ENCODE data around the gene CREB5. TPM values are rescaled to one million over a fixed set of nuclear protein-coding genes. Genes with fewer than 3 reads are reported as not detected.

Gene CREB5
- total RNA-seq, 1 donor from 2014 or later, result 0.80 TPM

DNA sequence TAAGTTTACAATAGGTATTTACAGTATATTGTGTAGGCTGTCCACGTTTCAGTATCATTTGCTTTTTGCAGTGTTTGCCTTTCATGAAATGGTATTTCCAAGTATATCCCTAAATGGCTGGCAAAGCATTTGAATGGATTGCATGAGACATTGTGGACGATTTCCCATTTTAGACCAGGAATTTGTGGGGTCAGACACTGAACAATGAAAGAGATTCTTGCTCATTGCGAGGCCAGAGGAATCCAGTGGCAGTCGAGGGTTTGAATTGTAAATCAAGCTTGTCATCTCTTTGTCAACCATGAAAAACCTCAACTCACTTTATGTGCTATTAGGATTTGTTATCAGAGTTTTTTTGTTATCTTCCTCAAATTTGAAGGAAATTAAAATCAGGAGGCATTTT is 70.8 kb downstream of the CREB5 start:
- intact Hi-C loops (cut with micrococcal nuclease), result no loop called here

GRCh38 chr7:28483908-28484605 is 71.7 kb downstream of the CREB5 start:
- H3K36me3 Mint-ChIP-seq (ENCODE audit: low read depth), result no peaks in the 10 kb centered on the region
- intact Hi-C loops (cut with micrococcal nuclease), result no loop called here
- no peak for ATAC-seq (ENCODE audit: low read depth)
- no peak for TF ChIP-seq CTCF (IDR thresholded peaks at IDR 0.05)
- H3K27ac Mint-ChIP-seq, result no peak overlapping the region
- no peak overlapping the region for H3K4me3 Mint-ChIP-seq
- ChIA-PET CTCF (no interaction called here), POLR2A (no interaction called here)
- peaks cover 17% of the 10 kb centered on the region for H3K4me1 Mint-ChIP-seq
- H3K27me3 Mint-ChIP-seq, result peaks cover 2% of the 10 kb centered on the region
- DNase-seq, result no peak
- no peaks in the 10 kb centered on the region for H3K9me3 Mint-ChIP-seq

More for the DNA sequence above, 70.8 kb downstream of the CREB5 start:
- no peak for TF ChIP-seq CTCF (IDR thresholded peaks at IDR 0.05)
- H3K4me1 Mint-ChIP-seq, result peaks cover 14% of the 10 kb centered on the region
- H3K27ac Mint-ChIP-seq, result no peak overlapping the region
- H3K4me3 Mint-ChIP-seq, result no peak overlapping the region
- no peaks in the 10 kb centered on the region for H3K36me3 Mint-ChIP-seq (ENCODE audit: low read depth)
- POLR2A ChIA-PET, result no interaction called here
- DNase-seq (no peak), ATAC-seq (ENCODE audit: low read depth) (no peak)
- H3K27me3 Mint-ChIP-seq, result peaks cover 2% of the 10 kb centered on the region
- CTCF ChIA-PET, result no interaction called here
- no peaks in the 10 kb centered on the region for H3K9me3 Mint-ChIP-seq

GRCh38 chr7:28484606-28484935 is 72.3 kb downstream of the CREB5 start:
- H3K27ac Mint-ChIP-seq, result no peak overlapping the region
- POLR2A ChIA-PET, result no interaction called here
- no peaks in the 10 kb centered on the region for H3K9me3 Mint-ChIP-seq
- H3K4me1 Mint-ChIP-seq, result peaks cover 17% of the 10 kb centered on the region
- no peak for DNase-seq
- H3K27me3 Mint-ChIP-seq, result peaks cover 2% of the 10 kb centered on the region
- no peak for ATAC-seq (ENCODE audit: low read depth)
- TF ChIP-seq CTCF (IDR thresholded peaks at IDR 0.05), result no peak
- no peaks in the 10 kb centered on the region for H3K36me3 Mint-ChIP-seq (ENCODE audit: low read depth)
- H3K4me3 Mint-ChIP-seq, result no peak overlapping the region
- CTCF ChIA-PET, result no interaction called here
- intact Hi-C loops (cut with micrococcal nuclease), result no loop called here

GRCh38 chr7:28487487-28487886 is 75.2 kb downstream of the CREB5 start:
- Mint-ChIP-seq H3K27me3 (peaks cover 7% of the 10 kb centered on the region), H3K27ac (no peak overlapping the region), H3K4me3 (no peak overlapping the region), H3K36me3 (ENCODE audit: low read depth) (no peaks in the 10 kb centered on the region), H3K4me1 (peaks cover 4% of the 10 kb centered on the region), H3K9me3 (no peaks in the 10 kb centered on the region)
- ATAC-seq (ENCODE audit: low read depth) (no peak), DNase-seq (no peak)
- ChIA-PET CTCF (no interaction called here), POLR2A (no interaction called here)
- intact Hi-C loops (cut with micrococcal nuclease), result no loop called here
- no peak for TF ChIP-seq CTCF (IDR thresholded peaks at IDR 0.05)

DNA sequence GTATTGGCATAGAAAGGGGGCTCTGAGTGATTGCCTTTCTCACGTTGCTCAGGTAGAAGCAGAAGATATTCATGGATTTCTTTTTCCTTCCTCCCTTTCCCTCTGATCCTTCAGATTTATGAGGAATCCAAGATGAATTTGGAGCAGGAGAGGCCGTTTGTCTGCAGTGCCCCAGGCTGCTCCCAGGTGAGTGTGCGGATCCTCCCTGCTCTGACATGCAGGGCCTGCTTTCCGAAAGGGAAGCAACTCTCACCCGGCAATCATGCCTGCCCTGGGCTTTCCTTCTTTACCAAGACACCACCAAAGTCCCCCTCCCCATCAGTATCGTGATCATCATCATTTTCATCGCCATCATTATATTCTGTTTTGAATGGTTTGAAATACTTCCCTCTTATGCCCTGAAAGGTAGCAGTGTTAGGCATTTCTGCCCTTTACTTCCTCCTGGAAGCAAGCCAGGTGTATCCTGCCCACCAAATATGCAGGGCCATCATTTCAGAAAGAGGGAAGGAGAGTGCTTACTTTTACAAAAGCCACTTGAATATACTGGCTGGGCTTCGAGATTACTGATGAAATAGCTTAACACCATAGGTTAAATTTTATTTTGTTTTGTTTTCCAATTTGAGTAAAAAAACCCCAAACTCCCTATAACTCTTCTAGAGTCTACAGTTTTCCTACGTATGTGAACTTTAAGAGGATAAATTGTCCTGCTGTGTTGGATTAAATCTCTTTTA is 75.9 kb downstream of the CREB5 start:
- ChIA-PET CTCF (no interaction called here), POLR2A (no interaction called here)
- Mint-ChIP-seq H3K4me1 (peaks cover 4% of the 10 kb centered on the region), H3K27me3 (peaks cover 5% of the 10 kb centered on the region), H3K4me3 (no peak overlapping the region), H3K9me3 (no peaks in the 10 kb centered on the region), H3K36me3 (ENCODE audit: low read depth) (no peaks in the 10 kb centered on the region), H3K27ac (no peak overlapping the region)
- ATAC-seq (ENCODE audit: low read depth) (no peak), DNase-seq (no peak)
- intact Hi-C loops (cut with micrococcal nuclease), result no loop called here
- TF ChIP-seq CTCF (IDR thresholded peaks at IDR 0.05), result no peak
